GM18868 (cell line): ENCODE data around the gene TTLL8.

Source experiments
- ATAC-seq: cut with Tn5 transposase; IDR thresholded peaks from one replicate; pipeline ENCODE4 v1.9.1; 2021; ENCODE audit warnings: mild to moderate bottlenecking, moderate library complexity; ENCODE audit not compliant: unreplicated experiment

TTLL8 gene

GRCh38 chr22:49969751-49970527 lies 88.2 kb downstream of the TTLL8 start:
- peak; percentile 2 for ATAC-seq

GRCh38 chr22:49968831-49969661 lies 89.1 kb downstream of the TTLL8 start:
- no peak for ATAC-seq
